ENCODE results near the gene AP1M2. TPM values are rescaled to one million over a fixed set of nuclear protein-coding genes. Genes with fewer than 3 reads are reported as not detected.

Gene AP1M2
- total and polyA plus RNA-seq, 2 donors from 2014 or later = 74.1 to 232 TPM

- no peak for TF ChIP-seq CTCF (IDR thresholded peaks at IDR 0.05; ENCODE audit: borderline replicate concordance, extremely low read depth, insufficient read depth)
- H3K9ac ChIP-seq (ENCODE audit: low read length in 3 of 3) = peak overlapping the region; percentile 43 to 69 (median 54)
Measured at GRCh38 chr19:10602330-10603083, 15.4 kb upstream of the AP1M2 start.

DNA sequence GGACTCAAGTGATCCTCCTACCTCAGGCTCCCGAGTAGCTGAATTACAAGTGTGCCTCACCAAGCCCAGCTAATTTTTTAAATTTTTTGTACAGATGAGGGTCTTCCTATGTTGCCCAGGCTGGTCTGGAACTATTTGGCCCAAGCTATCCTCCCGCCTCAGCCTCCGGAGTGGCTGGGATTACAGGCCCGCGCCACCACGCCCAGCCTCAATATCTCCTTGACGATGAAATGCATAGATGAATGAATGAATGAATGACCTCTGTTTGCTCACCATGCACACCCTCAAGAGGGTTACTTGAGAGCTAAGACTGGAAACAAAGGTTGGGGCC is 14.9 kb upstream of the AP1M2 start:
- H3K4me1 ChIP-seq (ENCODE audit: control insufficient read depth in 2 of 3, insufficient read depth in 2 of 3, low read depth in 1 of 3, low read length in 3 of 3) = peaks cover 0 to 5% (median 0%) of the 10 kb centered on the region in 3 donors
- H3K27me3 ChIP-seq (ENCODE audit: control insufficient read depth, insufficient read depth, low read length) = no peaks in the 10 kb centered on the region
- intact Hi-C loops (cut with DNase I) = no loop called here
- no peaks in the 10 kb centered on the region for H3K36me3 ChIP-seq (ENCODE audit: control insufficient read depth in 2 of 3, insufficient read depth in 3 of 3, low read length in 3 of 3)
- no peak overlapping the region for H3K9ac ChIP-seq (ENCODE audit: low read length in 3 of 3)
- no peaks in the 10 kb centered on the region for H3K9me3 ChIP-seq (ENCODE audit: control insufficient read depth in 2 of 3, insufficient read depth in 1 of 3, low read length in 3 of 3)
- no peak for DNase-seq
- H3K4me3 ChIP-seq (ENCODE audit: low read length in 3 of 3) = peak overlapping the region in 1 of 3 donors; percentile 46
- no peak for FAIRE-seq
- H3K27ac ChIP-seq (ENCODE audit: low read depth in 2 of 2, low read length in 2 of 2) = no peak overlapping the region
- TF ChIP-seq CTCF (IDR thresholded peaks at IDR 0.05; ENCODE audit: borderline replicate concordance, extremely low read depth, insufficient read depth) = no peak

More at GRCh38 chr19:10602330-10603083, 15.4 kb upstream of the AP1M2 start:
- DNase-seq = peak; percentile 80 to 93 (median 90)
- Histone ChIP-seq H3K27ac (ENCODE audit: low read depth in 2 of 2, low read length in 2 of 2) (peak overlapping the region; percentile 89 to 94), H3K27me3 (ENCODE audit: control insufficient read depth, insufficient read depth, low read length) (no peaks in the 10 kb centered on the region), H3K4me1 (ENCODE audit: control insufficient read depth in 2 of 3, insufficient read depth in 2 of 3, low read depth in 1 of 3, low read length in 3 of 3) (peaks cover 0 to 5% (median 0%) of the 10 kb centered on the region in 3 donors), H3K9me3 (ENCODE audit: control insufficient read depth in 2 of 3, insufficient read depth in 1 of 3, low read length in 3 of 3) (no peaks in the 10 kb centered on the region), H3K4me3 (ENCODE audit: low read length in 3 of 3) (peak overlapping the region; percentile 64 to 74 (median 68)), H3K36me3 (ENCODE audit: control insufficient read depth in 2 of 3, insufficient read depth in 3 of 3, low read length in 3 of 3) (no peaks in the 10 kb centered on the region)
- no peak for FAIRE-seq
- intact Hi-C loops (cut with DNase I) = no loop called here

DNA sequence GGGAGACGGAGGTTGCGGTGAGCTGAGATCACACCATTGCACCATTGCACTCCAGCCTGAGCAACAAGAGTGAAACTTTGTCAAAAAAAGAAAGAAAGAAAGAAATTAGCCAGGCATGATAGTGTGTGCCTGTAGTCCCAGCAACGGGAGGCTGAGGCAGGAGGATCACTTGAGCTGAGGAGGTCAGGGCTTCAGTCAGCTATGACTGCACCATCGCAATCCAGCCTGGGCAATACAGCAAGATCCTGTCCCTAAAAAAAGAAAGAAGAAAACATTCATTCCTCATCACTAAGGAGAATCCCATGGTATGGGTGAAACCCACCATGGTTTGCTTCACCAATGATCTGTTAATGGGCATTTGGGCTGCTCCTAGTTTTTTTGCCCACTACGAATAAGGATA is 13.0 kb upstream of the AP1M2 start:
- peaks cover 0 to 5% (median 0%) of the 10 kb centered on the region in 3 donors for H3K4me1 ChIP-seq (ENCODE audit: control insufficient read depth in 2 of 3, insufficient read depth in 2 of 3, low read depth in 1 of 3, low read length in 3 of 3)
- DNase-seq = no peak

More for the DNA sequence above, 13.0 kb upstream of the AP1M2 start:
- H3K27ac ChIP-seq (ENCODE audit: low read depth in 2 of 2, low read length in 2 of 2) = no peak overlapping the region
- intact Hi-C loops (cut with DNase I) = no loop called here
- no peaks in the 10 kb centered on the region for H3K27me3 ChIP-seq (ENCODE audit: control insufficient read depth, insufficient read depth, low read length)
- no peaks in the 10 kb centered on the region for H3K9me3 ChIP-seq (ENCODE audit: control insufficient read depth in 2 of 3, insufficient read depth in 1 of 3, low read length in 3 of 3)
- no peak overlapping the region for H3K4me3 ChIP-seq (ENCODE audit: low read length in 3 of 3)
- H3K36me3 ChIP-seq (ENCODE audit: control insufficient read depth in 2 of 3, insufficient read depth in 3 of 3, low read length in 3 of 3) = no peaks in the 10 kb centered on the region
- TF ChIP-seq CTCF (IDR thresholded peaks at IDR 0.05; ENCODE audit: borderline replicate concordance, extremely low read depth, insufficient read depth) = no peak
- no peak for FAIRE-seq
- no peak overlapping the region for H3K9ac ChIP-seq (ENCODE audit: low read length in 3 of 3)
